Right lobe of liver (tissue), 4 donors: ENCODE results near the gene LRRC42.

Experiments used
- CTCF ChIP-seq, 4 donors: fragments of 200-600 bp in 3 of 4; fragments of 450-650 bp in 1 of 4; IDR thresholded peaks; one replicate each; pipeline versions ENCODE4 v1.5.1 to v1.8.0; 2016 to 2022; ENCODE audit warnings: antibody characterized with exemption in 4 of 4, mild to moderate bottlenecking in 2 of 4
- POLR2A ChIP-seq: fragments of 450-650 bp; IDR thresholded peaks from one replicate; pipeline ENCODE4 v1.6.1; 2017; ENCODE audit warnings: antibody characterized with exemption, mild to moderate bottlenecking
- donor health status: DM: no; HTN: no; CAD: no.
- donor health status: DM: no; HTN: no; CAD: no.
- donor health status: DM: no; HTN: yes; CAD: no.

GRCh38 chr1:54003249-54003646, 57.1 kb downstream of the LRRC42 start:
- TF ChIP-seq CTCF (IDR thresholded peaks at IDR 0.05) (no peak), POLR2A (no peak)
